EL (cell line): ENCODE results near the gene CPSF7.
A peak's percentile ranks its signal among the peaks of the same experiment; 100 is the strongest.
"Not testable (repeated sequence)": the region's sequence is repeated elsewhere in the genome, so short reads cannot be mapped to it uniquely, and the experiment has no call there.

Experiments
- DNase-seq: peaks from one replicate; pipeline ENCODE4 v3.0.0-alpha.2; 2016

CPSF7 gene

GRCh38 chr11:61437496-61437895 is 7.7 kb upstream of the CPSF7 start:
- no peak for DNase-seq

GRCh38 chr11:61430839-61431238 is 1.1 kb upstream of the CPSF7 start:
- DNase-seq: not testable (repeated sequence)

- peak; percentile 72 for DNase-seq
Observed at GRCh38 chr11:61429346-61429690, 457 bp downstream of the CPSF7 start.

- no peak for DNase-seq
Observed at GRCh38 chr11:61425367-61426131, 4.2 kb downstream of the CPSF7 start.

- no peak for DNase-seq
Observed at GRCh38 chr11:61422226-61422625, 7.5 kb downstream of the CPSF7 start.

- no peak for DNase-seq
Observed at GRCh38 chr11:61418136-61418535, 11.6 kb downstream of the CPSF7 start.

GRCh38 chr11:61417670-61418069 is 12.1 kb downstream of the CPSF7 start:
- no peak for DNase-seq

GRCh38 chr11:61416941-61417340 is 12.8 kb downstream of the CPSF7 start:
- no peak for DNase-seq

- DNase-seq: no peak
Observed at GRCh38 chr11:61415381-61415780, 14.4 kb downstream of the CPSF7 start.

GRCh38 chr11:61414547-61414946 is 15.2 kb downstream of the CPSF7 start:
- no peak for DNase-seq

GRCh38 chr11:61413496-61413895 is 16.3 kb downstream of the CPSF7 start:
- peak; percentile 18 for DNase-seq

- no peak for DNase-seq
Observed at GRCh38 chr11:61411589-61411988, 18.2 kb downstream of the CPSF7 start.

- DNase-seq: no peak
Observed at GRCh38 chr11:61406991-61407728, 22.6 kb downstream of the CPSF7 start.

- no peak for DNase-seq
Observed at GRCh38 chr11:61406067-61406466, 23.7 kb downstream of the CPSF7 start.

- DNase-seq: no peak
Observed at GRCh38 chr11:61404641-61405040, 25.1 kb downstream of the CPSF7 start.

GRCh38 chr11:61404103-61404502 is 25.7 kb downstream of the CPSF7 start:
- DNase-seq: no peak

- DNase-seq: no peak
Observed at GRCh38 chr11:61403658-61404057, 26.1 kb downstream of the CPSF7 start.

- no peak for DNase-seq
Observed at GRCh38 chr11:61401573-61401972, 28.2 kb downstream of the CPSF7 start.

- no peak for DNase-seq
Observed at GRCh38 chr11:61401173-61401572, 28.6 kb downstream of the CPSF7 start.

- peak; percentile 40 for DNase-seq
Observed at GRCh38 chr11:61392981-61393595, 36.7 kb downstream of the CPSF7 start.

- no peak for DNase-seq
Observed at GRCh38 chr11:61390161-61390560, 39.6 kb downstream of the CPSF7 start.

GRCh38 chr11:61384271-61385242 is 45.2 kb downstream of the CPSF7 start:
- DNase-seq: peak; percentile 26

GRCh38 chr11:61383859-61384258 is 45.9 kb downstream of the CPSF7 start:
- DNase-seq: not testable (repeated sequence)
